ENCODE results near the gene TBC1D5. TPM values are rescaled to one million over a fixed set of nuclear protein-coding genes. Genes with fewer than 3 reads are reported as not detected.
"Not testable (repeated sequence)": the region's sequence is repeated elsewhere in the genome, so short reads cannot be mapped to it uniquely, and the experiment has no call there.

The TBC1D5 gene
- polyA plus RNA-seq, 5 donors: 36.0 to 55.2 (median 54.0) TPM

- DNase-seq: no peak
Observed at GRCh38 chr3:17357035-17357710, 385.3 kb downstream of the TBC1D5 start.

GRCh38 chr3:17356585-17356984 lies 385.8 kb downstream of the TBC1D5 start:
- no peak for DNase-seq

GRCh38 chr3:17355591-17355990 lies 386.8 kb downstream of the TBC1D5 start:
- no peak for DNase-seq

GRCh38 chr3:17354341-17354740 lies 388.1 kb downstream of the TBC1D5 start:
- no peak for DNase-seq

GRCh38 chr3:17352620-17353019 lies 389.8 kb downstream of the TBC1D5 start:
- DNase-seq: no peak

- not testable (repeated sequence) for DNase-seq
Observed at GRCh38 chr3:17351193-17351592, 391.2 kb downstream of the TBC1D5 start.

GRCh38 chr3:17349093-17349492 lies 393.3 kb downstream of the TBC1D5 start:
- no peak for DNase-seq

- no peak for DNase-seq
Observed at GRCh38 chr3:17342119-17342518, 400.3 kb downstream of the TBC1D5 start.

- no peak for DNase-seq
Observed at GRCh38 chr3:17340693-17341092, 401.7 kb downstream of the TBC1D5 start.

GRCh38 chr3:17340261-17340660 lies 402.2 kb downstream of the TBC1D5 start:
- no peak for DNase-seq

GRCh38 chr3:17339132-17339575 lies 403.3 kb downstream of the TBC1D5 start:
- DNase-seq: no peak

- peak; percentile 4 to 6 for DNase-seq
Observed at GRCh38 chr3:17336291-17336690, 406.1 kb downstream of the TBC1D5 start.

- DNase-seq: no peak
Observed at GRCh38 chr3:17333893-17334292, 408.5 kb downstream of the TBC1D5 start.

GRCh38 chr3:17333446-17333845 lies 409.0 kb downstream of the TBC1D5 start:
- DNase-seq: no peak

GRCh38 chr3:17330660-17331059 lies 411.8 kb downstream of the TBC1D5 start:
- no peak for DNase-seq

- no peak for DNase-seq
Observed at GRCh38 chr3:17329927-17330326, 412.5 kb downstream of the TBC1D5 start.

GRCh38 chr3:17322106-17322793 lies 420.2 kb downstream of the TBC1D5 start:
- no peak for DNase-seq

GRCh38 chr3:17320266-17320665 lies 422.2 kb downstream of the TBC1D5 start:
- DNase-seq: no peak

GRCh38 chr3:17315897-17316296 lies 426.5 kb downstream of the TBC1D5 start:
- no peak for DNase-seq

- DNase-seq: no peak
Observed at GRCh38 chr3:17314171-17314570, 428.3 kb downstream of the TBC1D5 start.

GRCh38 chr3:17313746-17314145 lies 428.7 kb downstream of the TBC1D5 start:
- no peak for DNase-seq

GRCh38 chr3:17310983-17311382 lies 431.4 kb downstream of the TBC1D5 start:
- DNase-seq: no peak

- no peak for DNase-seq
Observed at GRCh38 chr3:17307887-17308286, 434.5 kb downstream of the TBC1D5 start.

- DNase-seq: no peak
Observed at GRCh38 chr3:17307482-17307881, 434.9 kb downstream of the TBC1D5 start.

Measured in right lung (tissue), 5 donors.